Muscle of leg (tissue), 11 donors: ENCODE results near the gene PAX7. TPM values are rescaled to one million over a fixed set of nuclear protein-coding genes. Genes with fewer than 3 reads are reported as not detected.
A peak's percentile ranks its signal among the peaks of the same experiment; 100 is the strongest.

ENCODE experiments used
- DNase-seq: peaks from one replicate; pipeline ENCODE4 v3.0.0; 2013
- H3K27ac ChIP-seq: one replicate; pipeline ENCODE4 v1.5.1; 2013; ENCODE audit warnings: mild to moderate bottlenecking, low read length, control low read depth
- H3K27me3 ChIP-seq: one replicate; pipeline ENCODE4 v1.6.1; 2013; ENCODE audit warnings: low read length; ENCODE audit not compliant: control insufficient read depth, insufficient read depth
- H3K36me3 ChIP-seq: one replicate; pipeline ENCODE4 v1.6.1; 2013; ENCODE audit warnings: low read length; ENCODE audit not compliant: control insufficient read depth, insufficient read depth
- H3K4me1 ChIP-seq: one replicate; pipeline ENCODE4 v1.6.1; 2013; ENCODE audit warnings: low read length; ENCODE audit not compliant: control insufficient read depth, insufficient read depth
- H3K4me3 ChIP-seq: one replicate; pipeline ENCODE4 v1.5.1; 2013; ENCODE audit warnings: low read length, control low read depth
- H3K9me3 ChIP-seq: replicated peaks from 2 replicates; pipeline ENCODE4 v1.6.1; 2013; ENCODE audit warnings: low read depth, low read length; ENCODE audit not compliant: control insufficient read depth
- WGBS: methylation state at CpG from one replicate; pipeline ENCODE4 v1.1.5; 2013; ENCODE audit warnings: missing lambda C conversion rate; ENCODE audit not compliant: insufficient coverage; 5-methylcytosine and 5-hydroxymethylcytosine counted together
- polyA plus RNA-seq, 8 donors: library from polyadenylated mRNA; unstranded; fragments of 120-200 nt; gene quantifications; one replicate each; pipeline versions ENCODE4 v1.2.1 to v1.2.3, GENCODE V29; 2013; ENCODE audit warnings: inconsistent platforms in 1 of 8, low replicate concordance in 1 of 8; ENCODE audit not compliant: insufficient read length in 8 of 8, insufficient read depth in 1 of 8
- total RNA-seq: library from RNA; stranded (reverse); fragments of 120-200 nt; gene quantifications from one replicate; pipeline ENCODE4 v1.2.4, GENCODE V29; 2013

The PAX7 gene
- total and polyA plus RNA-seq, 9 donors: 34.0 to 60.2 (median 47.3) TPM

- Histone ChIP-seq H3K9me3 (no peaks in the 10 kb centered on the region), H3K36me3 (no peaks in the 10 kb centered on the region), H3K27ac (peak overlapping the region; percentile 40), H3K4me3 (no peak overlapping the region), H3K4me1 (peaks cover 16% of the 10 kb centered on the region), H3K27me3 (peaks cover 12% of the 10 kb centered on the region)
- 3% methylated on average over 6 of the region's 12 CpGs for WGBS
- peak; percentile 97 for DNase-seq
These were observed 31.6 kb upstream of the PAX7 start for GRCh38 chr1:18599086-18599485.

DNA sequence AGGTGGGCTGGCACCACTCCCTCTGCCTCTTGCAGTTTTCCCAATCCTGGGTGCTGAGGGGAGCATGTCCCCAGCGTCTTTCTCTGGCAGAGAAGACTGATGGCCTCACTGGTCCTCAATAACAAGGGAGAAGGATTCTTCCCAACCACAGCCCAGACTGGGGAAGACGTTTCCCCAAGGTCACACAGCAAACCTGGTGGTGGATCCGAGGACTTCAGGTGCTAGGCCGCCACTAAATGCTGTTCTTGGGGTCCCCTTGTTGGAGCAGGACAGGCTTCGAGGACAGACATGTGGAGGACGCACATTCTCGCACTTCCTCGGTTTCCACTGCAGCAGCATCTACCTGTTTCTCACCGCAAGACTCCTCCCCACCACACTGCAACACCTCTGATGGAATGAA, 30.9 kb upstream of the PAX7 start:
- no peak overlapping the region for H3K4me3 ChIP-seq
- H3K9me3 ChIP-seq: no peaks in the 10 kb centered on the region
- H3K4me1 ChIP-seq: peaks cover 16% of the 10 kb centered on the region
- no peak for DNase-seq
- H3K27ac ChIP-seq: peak overlapping the region; percentile 71
- peaks cover 12% of the 10 kb centered on the region for H3K27me3 ChIP-seq
- no peaks in the 10 kb centered on the region for H3K36me3 ChIP-seq
- 63% methylated on average over 8 of the region's 9 CpGs for WGBS

- Histone ChIP-seq H3K27me3 (peaks cover 13% of the 10 kb centered on the region), H3K4me3 (no peak overlapping the region), H3K27ac (no peak overlapping the region), H3K4me1 (peaks cover 19% of the 10 kb centered on the region), H3K36me3 (no peaks in the 10 kb centered on the region), H3K9me3 (no peaks in the 10 kb centered on the region)
- WGBS: 60% methylated on average over 4 of the region's 5 CpGs
- no peak for DNase-seq
These were observed 28.0 kb upstream of the PAX7 start for GRCh38 chr1:18602533-18603211.

GRCh38 chr1:18603212-18603852, 27.3 kb upstream of the PAX7 start:
- no peak for DNase-seq
- peaks cover 13% of the 10 kb centered on the region for H3K27me3 ChIP-seq
- no peaks in the 10 kb centered on the region for H3K36me3 ChIP-seq
- H3K27ac ChIP-seq: no peak overlapping the region
- peaks cover 17% of the 10 kb centered on the region for H3K4me1 ChIP-seq
- H3K4me3 ChIP-seq: no peak overlapping the region
- 56% methylated on average over 5 of the region's 13 CpGs for WGBS
- H3K9me3 ChIP-seq: no peaks in the 10 kb centered on the region

- H3K36me3 ChIP-seq: no peaks in the 10 kb centered on the region
- peaks cover 5% of the 10 kb centered on the region for H3K4me1 ChIP-seq
- H3K9me3 ChIP-seq: no peaks in the 10 kb centered on the region
- peaks cover 9% of the 10 kb centered on the region for H3K27me3 ChIP-seq
- DNase-seq: no peak
- no peak overlapping the region for H3K27ac ChIP-seq
- 61% methylated on average over 9 of the region's 19 CpGs for WGBS
- H3K4me3 ChIP-seq: no peak overlapping the region
These were observed 24.0 kb upstream of the PAX7 start for GRCh38 chr1:18606443-18607288.

DNA sequence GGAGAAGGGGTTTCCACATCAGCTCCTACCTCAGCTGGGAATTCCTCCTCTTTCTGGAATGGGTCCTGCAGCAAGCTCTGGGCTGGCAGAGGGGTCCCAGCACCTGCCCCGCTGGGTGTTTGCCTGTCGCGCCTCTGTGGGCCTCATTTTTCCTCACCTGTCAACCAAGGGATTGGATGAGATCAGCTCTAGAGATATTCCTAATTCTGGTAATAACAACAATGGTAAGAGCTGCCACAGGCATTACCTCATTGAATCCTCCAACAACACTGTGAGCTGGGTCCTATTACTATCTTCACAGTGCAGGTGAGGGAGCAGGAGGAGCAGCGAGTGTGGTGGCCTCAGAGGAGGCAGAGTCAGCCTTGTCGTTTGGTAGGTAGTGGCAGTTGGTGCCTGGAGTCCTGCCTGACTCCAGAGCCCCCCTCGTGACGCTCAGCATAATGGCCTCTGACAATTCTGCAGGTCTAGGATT, 23.3 kb upstream of the PAX7 start:
- Histone ChIP-seq H3K9me3 (no peaks in the 10 kb centered on the region), H3K36me3 (no peaks in the 10 kb centered on the region), H3K27ac (no peak overlapping the region), H3K4me1 (peaks cover 5% of the 10 kb centered on the region), H3K4me3 (no peak overlapping the region), H3K27me3 (peaks cover 10% of the 10 kb centered on the region)
- DNase-seq: no peak
- WGBS: no CpG with 5 or more reads among the region's 7 CpGs

GRCh38 chr1:18608534-18608933, 22.1 kb upstream of the PAX7 start:
- Histone ChIP-seq H3K27ac (no peak overlapping the region), H3K4me1 (peaks cover 5% of the 10 kb centered on the region), H3K9me3 (no peaks in the 10 kb centered on the region), H3K4me3 (no peak overlapping the region), H3K36me3 (no peaks in the 10 kb centered on the region), H3K27me3 (peaks cover 14% of the 10 kb centered on the region)
- DNase-seq: no peak
- 100% methylated on average over 1 of the region's 1 CpG for WGBS

- H3K4me1 ChIP-seq: peaks cover 5% of the 10 kb centered on the region
- no peak for DNase-seq
- H3K36me3 ChIP-seq: no peaks in the 10 kb centered on the region
- peaks cover 25% of the 10 kb centered on the region for H3K27me3 ChIP-seq
- H3K9me3 ChIP-seq: no peaks in the 10 kb centered on the region
- H3K4me3 ChIP-seq: no peak overlapping the region
- H3K27ac ChIP-seq: no peak overlapping the region
- WGBS: 78% methylated on average over 4 of the region's 8 CpGs
These were observed 19.3 kb upstream of the PAX7 start for GRCh38 chr1:18611311-18611710.

GRCh38 chr1:18612073-18612472, 18.6 kb upstream of the PAX7 start:
- 10% methylated on average over 4 of the region's 8 CpGs for WGBS

More at GRCh38 chr1:18612073-18612472, 18.6 kb upstream of the PAX7 start:
- no peak overlapping the region for H3K27ac ChIP-seq
- peaks cover 23% of the 10 kb centered on the region for H3K27me3 ChIP-seq
- no peak for DNase-seq
- H3K4me1 ChIP-seq: peaks cover 2% of the 10 kb centered on the region
- H3K9me3 ChIP-seq: no peaks in the 10 kb centered on the region
- no peaks in the 10 kb centered on the region for H3K36me3 ChIP-seq
- H3K4me3 ChIP-seq: no peak overlapping the region
